ENCODE results near the gene KLF4. TPM values are rescaled to one million over a fixed set of nuclear protein-coding genes. Genes with fewer than 3 reads are reported as not detected.

The KLF4 gene
- total RNA-seq, 1 experiment from 2014 or later = 7.1 TPM

DNA sequence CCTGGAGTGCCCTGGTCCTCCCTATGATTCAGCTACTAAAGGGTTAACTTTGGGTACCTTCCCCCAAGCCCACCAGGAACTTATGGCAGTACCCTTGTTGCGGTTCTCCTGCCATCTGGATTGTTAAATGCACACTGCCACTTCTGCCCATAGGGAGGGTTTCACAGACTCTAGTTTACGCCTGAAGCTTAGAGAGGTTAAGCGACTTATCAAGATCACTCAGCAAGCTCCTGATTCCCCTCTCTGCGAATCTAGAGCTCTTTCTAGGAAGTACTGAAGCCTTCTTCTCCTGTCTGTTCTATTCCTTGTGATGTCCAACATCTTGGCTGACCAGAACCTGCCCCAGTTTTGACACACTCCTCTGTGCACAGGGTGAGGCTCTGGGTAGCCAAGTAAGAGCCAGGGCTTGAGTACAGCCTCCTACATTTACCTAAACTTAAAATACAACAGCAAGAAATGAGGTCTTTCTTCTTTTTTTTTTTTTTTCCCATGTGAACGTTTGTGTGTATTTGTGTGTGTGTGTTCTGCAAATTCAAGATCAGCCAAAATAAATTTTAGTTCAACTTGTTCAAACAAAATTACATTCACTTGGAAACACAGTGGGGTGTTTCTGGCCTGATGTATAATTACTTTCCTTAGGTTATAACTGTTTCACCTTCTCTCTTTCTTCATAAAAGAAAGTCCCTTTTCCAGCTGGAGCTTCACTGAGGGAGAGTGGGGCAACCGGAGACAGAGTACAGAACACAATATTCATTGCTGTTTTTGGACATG lies 28.7 kb upstream of the KLF4 start:
- H2BK12ac ChIP-seq (ENCODE audit: insufficient read length, low read depth, low read length) = no peak overlapping the region
- Mint-ChIP-seq H3K27me3 (ENCODE audit: low read depth) (peaks cover 2% of the 10 kb centered on the region), H3K27ac (no peak overlapping the region), H3K9me3 (0 out of 5 replicates have a peak, but pooled peaks cover 0 to 3% of the 10 kb centered on the region in 2 experiments), H3K4me1 (peaks cover 0 to 9% of the 10 kb centered on the region in 2 experiments; a peak in 1 of 4 replicates), H3K4me3 (no peak overlapping the region), H3K36me3 (ENCODE audit: insufficient read depth in 1 of 3, low read depth in 3 of 3) (no peaks in the 10 kb centered on the region)
- no peak overlapping the region for H3K9ac ChIP-seq (ENCODE audit: extremely low read depth, insufficient read length, low read length)
- no peaks in the 10 kb centered on the region for H3K79me2 ChIP-seq (ENCODE audit: insufficient read depth, low read length)
- peaks cover 3% of the 10 kb centered on the region; the same call in 1 of the 2 replicates for H3K4me1 ChIP-seq (ENCODE audit: insufficient read depth, low read length)
- no peak overlapping the region for H4K5ac ChIP-seq (ENCODE audit: insufficient read length, low read depth, low read length)
- no CpG with 5 or more reads among the region's 6 CpGs for whole genome bisulfite sequencing (ENCODE audit: extremely low coverage, insufficient read length, low lambda C conversion rate)
- no peak overlapping the region for H3K14ac ChIP-seq (ENCODE audit: insufficient read depth, low read length)
- no peak overlapping the region for H3K4me2 ChIP-seq (ENCODE audit: insufficient read depth, insufficient read length, low read length)
- H4K20me1 ChIP-seq (ENCODE audit: control insufficient read depth, insufficient read depth, insufficient read length) = no peaks in the 10 kb centered on the region
- H3K27me3 ChIP-seq (ENCODE audit: insufficient read depth, low read length) = no peaks in the 10 kb centered on the region
- no peak overlapping the region for H3T11ph ChIP-seq (ENCODE audit: low read length)
- no peak overlapping the region for H3K56ac ChIP-seq (ENCODE audit: insufficient read length, low read depth, low read length)
- H2BK120ac ChIP-seq (ENCODE audit: low read depth, low read length, poor library complexity, severe bottlenecking) = no peak overlapping the region
- TF ChIP-seq, protein P1, sequence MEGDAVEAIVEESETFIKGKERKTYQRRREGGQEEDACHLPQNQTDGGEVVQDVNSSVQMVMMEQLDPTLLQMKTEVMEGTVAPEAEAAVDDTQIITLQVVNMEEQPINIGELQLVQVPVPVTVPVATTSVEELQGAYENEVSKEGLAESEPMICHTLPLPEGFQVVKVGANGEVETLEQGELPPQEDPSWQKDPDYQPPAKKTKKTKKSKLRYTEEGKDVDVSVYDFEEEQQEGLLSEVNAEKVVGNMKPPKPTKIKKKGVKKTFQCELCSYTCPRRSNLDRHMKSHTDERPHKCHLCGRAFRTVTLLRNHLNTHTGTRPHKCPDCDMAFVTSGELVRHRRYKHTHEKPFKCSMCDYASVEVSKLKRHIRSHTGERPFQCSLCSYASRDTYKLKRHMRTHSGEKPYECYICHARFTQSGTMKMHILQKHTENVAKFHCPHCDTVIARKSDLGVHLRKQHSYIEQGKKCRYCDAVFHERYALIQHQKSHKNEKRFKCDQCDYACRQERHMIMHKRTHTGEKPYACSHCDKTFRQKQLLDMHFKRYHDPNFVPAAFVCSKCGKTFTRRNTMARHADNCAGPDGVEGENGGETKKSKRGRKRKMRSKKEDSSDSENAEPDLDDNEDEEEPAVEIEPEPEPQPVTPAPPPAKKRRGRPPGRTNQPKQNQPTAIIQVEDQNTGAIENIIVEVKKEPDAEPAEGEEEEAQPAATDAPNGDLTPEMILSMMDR (conservative IDR thresholded peaks at IDR 0.05) = no peak
- H2BK20ac ChIP-seq (ENCODE audit: low read depth, low read length, poor library complexity, severe bottlenecking) = no peak overlapping the region
- no peak overlapping the region for H3K23ac ChIP-seq (ENCODE audit: insufficient read length, low read depth, low read length)
- no peak overlapping the region for H2AFZ ChIP-seq (ENCODE audit: low read length)
- no peak overlapping the region for H3K4ac ChIP-seq (ENCODE audit: low read depth, low read length)
- no peak overlapping the region for H3K18ac ChIP-seq (ENCODE audit: insufficient read length, low read depth, low read length)
- H4K91ac ChIP-seq (ENCODE audit: insufficient read length, low read depth, low read length) = no peak overlapping the region
- no peak for DNase-seq
- no peak overlapping the region for H2AK5ac ChIP-seq (ENCODE audit: insufficient read length, low read length)
- no peak overlapping the region for H3K27ac ChIP-seq (ENCODE audit: insufficient read length, low read depth, low read length)
- no peak overlapping the region for H4K8ac ChIP-seq (replicated peaks; ENCODE audit: insufficient read length, low read depth, low read length)
- no peak overlapping the region for H2BK15ac ChIP-seq (ENCODE audit: low read depth, low read length)
- no peaks in the 10 kb centered on the region for H3K23me2 ChIP-seq (ENCODE audit: insufficient read length, low read depth, low read length, poor library complexity, severe bottlenecking)
- no peaks in the 10 kb centered on the region for H3K9me3 ChIP-seq (ENCODE audit: control insufficient read depth, low read depth, low read length)
- no peak overlapping the region for H2BK5ac ChIP-seq (ENCODE audit: insufficient read length, low read length)
- H3K79me1 ChIP-seq (ENCODE audit: insufficient read depth, low read depth, low read length, poor library complexity, severe bottlenecking) = no peaks in the 10 kb centered on the region

All from H9 (cell line).